Measurements from ENCODE around the gene AVL9. TPM values are rescaled to one million over a fixed set of nuclear protein-coding genes. Genes with fewer than 3 reads are reported as not detected.

The AVL9 gene
- total and polyA plus RNA-seq, 2 experiments from 2014 or later = 14.0 to 55.7 TPM

- 61% methylated on average over 3 of the region's 3 CpGs for WGBS (ENCODE audit: low lambda C conversion rate, missing lambda C conversion rate)
- H3K4me2 ChIP-seq = no peak overlapping the region
Observed at GRCh38 chr7:32458025-32458424, 37.3 kb upstream of the AVL9 start.

GRCh38 chr7:32459788-32460187 lies 35.5 kb upstream of the AVL9 start:
- Histone ChIP-seq H3K4me3 (no peak overlapping the region), H3K27me3 (no peaks in the 10 kb centered on the region), H3K4me2 (no peak overlapping the region), H4K20me1 (ENCODE audit: insufficient read depth, poor library complexity, severe bottlenecking) (no peaks in the 10 kb centered on the region), H2AFZ (no peak overlapping the region), H3K4me1 (ENCODE audit: insufficient read depth) (peaks cover 18% of the 10 kb centered on the region), H3K79me2 (no peaks in the 10 kb centered on the region), H3K36me3 (replicated peaks; ENCODE audit: insufficient read depth, low read depth) (no peaks in the 10 kb centered on the region), H3K27ac (no peak overlapping the region), H3K9me2 (replicated peaks; ENCODE audit: insufficient read depth) (no peaks in the 10 kb centered on the region), H3K9me3 (ENCODE audit: low read depth) (no peaks in the 10 kb centered on the region)
- DNase-seq (ENCODE audit: low spot score) = no peak
- no peak for TF ChIP-seq EZH2 (IDR thresholded peaks at IDR 0.05; ENCODE audit: borderline replicate concordance)
- TF ChIP-seq CTCF (IDR thresholded peaks at IDR 0.05; ENCODE audit: poor library complexity) = no peak
- no peak for TF ChIP-seq EZH2phosphoT487 (IDR thresholded peaks at IDR 0.05; ENCODE audit: low read depth, severe bottlenecking, unreplicated experiment)
- WGBS (ENCODE audit: low lambda C conversion rate, missing lambda C conversion rate) = 90% methylated on average over 2 of the region's 2 CpGs

More at GRCh38 chr7:32458025-32458424, 37.3 kb upstream of the AVL9 start:
- Histone ChIP-seq H3K27me3 (no peaks in the 10 kb centered on the region), H3K4me3 (no peak overlapping the region), H3K27ac (no peak overlapping the region), H3K9me2 (replicated peaks; ENCODE audit: insufficient read depth) (no peaks in the 10 kb centered on the region), H2AFZ (no peak overlapping the region), H3K79me2 (no peaks in the 10 kb centered on the region), H4K20me1 (ENCODE audit: insufficient read depth, poor library complexity, severe bottlenecking) (no peaks in the 10 kb centered on the region), H3K9me3 (ENCODE audit: low read depth) (no peaks in the 10 kb centered on the region), H3K4me1 (ENCODE audit: insufficient read depth) (peaks cover 18% of the 10 kb centered on the region), H3K36me3 (replicated peaks; ENCODE audit: insufficient read depth, low read depth) (no peaks in the 10 kb centered on the region)
- TF ChIP-seq EZH2phosphoT487 (IDR thresholded peaks at IDR 0.05; ENCODE audit: low read depth, severe bottlenecking, unreplicated experiment) (no peak), EZH2 (IDR thresholded peaks at IDR 0.05; ENCODE audit: borderline replicate concordance) (no peak), CTCF (IDR thresholded peaks at IDR 0.05; ENCODE audit: poor library complexity) (no peak)
- DNase-seq (ENCODE audit: low spot score) = no peak

GRCh38 chr7:32461484-32461883 lies 33.8 kb upstream of the AVL9 start:
- Histone ChIP-seq H3K36me3 (replicated peaks; ENCODE audit: insufficient read depth, low read depth) (no peaks in the 10 kb centered on the region), H3K4me2 (peak overlapping the region; percentile 11), H3K27ac (peak overlapping the region; percentile 65), H3K4me3 (no peak overlapping the region), H4K20me1 (ENCODE audit: insufficient read depth, poor library complexity, severe bottlenecking) (no peaks in the 10 kb centered on the region), H3K4me1 (ENCODE audit: insufficient read depth) (peaks cover 18% of the 10 kb centered on the region), H3K27me3 (no peaks in the 10 kb centered on the region), H3K79me2 (no peaks in the 10 kb centered on the region), H3K9me3 (ENCODE audit: low read depth) (no peaks in the 10 kb centered on the region), H2AFZ (no peak overlapping the region), H3K9me2 (replicated peaks; ENCODE audit: insufficient read depth) (no peaks in the 10 kb centered on the region)
- DNase-seq (ENCODE audit: low spot score) = peak; percentile 25
- TF ChIP-seq EZH2 (IDR thresholded peaks at IDR 0.05; ENCODE audit: borderline replicate concordance) (no peak), EZH2phosphoT487 (IDR thresholded peaks at IDR 0.05; ENCODE audit: low read depth, severe bottlenecking, unreplicated experiment) (no peak), CTCF (IDR thresholded peaks at IDR 0.05; ENCODE audit: poor library complexity) (no peak)
- 67% methylated on average over 2 of the region's 2 CpGs for WGBS (ENCODE audit: low lambda C conversion rate, missing lambda C conversion rate)

DNA sequence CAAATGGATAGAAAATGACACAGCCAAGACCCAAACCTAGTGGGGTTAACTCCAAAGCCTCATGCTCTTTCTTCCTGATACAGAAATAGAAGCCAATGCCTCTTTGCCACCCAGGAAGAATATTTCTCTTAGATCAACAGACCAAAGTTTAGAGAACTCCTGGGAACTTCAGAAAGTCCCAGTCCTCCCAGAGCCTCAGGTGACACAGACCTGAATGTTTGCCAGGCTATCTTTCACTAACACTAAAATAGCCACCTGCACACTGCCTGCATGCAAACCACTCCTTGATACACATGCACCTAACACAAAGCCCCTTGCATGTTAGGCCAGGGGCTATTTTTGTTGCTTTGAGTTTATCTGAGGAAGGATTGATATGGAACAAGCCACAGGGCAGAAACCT lies 32.8 kb upstream of the AVL9 start:
- H2AFZ ChIP-seq = no peak overlapping the region
- peak; percentile 27 for DNase-seq (ENCODE audit: low spot score)
- no peaks in the 10 kb centered on the region for H3K9me2 ChIP-seq (replicated peaks; ENCODE audit: insufficient read depth)

More for the DNA sequence above, 32.8 kb upstream of the AVL9 start:
- H3K4me2 ChIP-seq = no peak overlapping the region
- H3K4me1 ChIP-seq (ENCODE audit: insufficient read depth) = peaks cover 18% of the 10 kb centered on the region
- H3K9me3 ChIP-seq (ENCODE audit: low read depth) = no peaks in the 10 kb centered on the region
- no peaks in the 10 kb centered on the region for H4K20me1 ChIP-seq (ENCODE audit: insufficient read depth, poor library complexity, severe bottlenecking)
- no peaks in the 10 kb centered on the region for H3K79me2 ChIP-seq
- H3K36me3 ChIP-seq (replicated peaks; ENCODE audit: insufficient read depth, low read depth) = no peaks in the 10 kb centered on the region
- H3K27ac ChIP-seq = peak overlapping the region; percentile 65
- H3K27me3 ChIP-seq = no peaks in the 10 kb centered on the region
- H3K4me3 ChIP-seq = no peak overlapping the region
- TF ChIP-seq EZH2 (IDR thresholded peaks at IDR 0.05; ENCODE audit: borderline replicate concordance) (no peak), CTCF (IDR thresholded peaks at IDR 0.05; ENCODE audit: poor library complexity) (no peak), EZH2phosphoT487 (IDR thresholded peaks at IDR 0.05; ENCODE audit: low read depth, severe bottlenecking, unreplicated experiment) (no peak)

Measured in hepatocyte (in vitro differentiated cells).